Measurements from ENCODE around the gene SIVA1.
"Not testable (repeated sequence)": the region's sequence is repeated elsewhere in the genome, so short reads cannot be mapped to it uniquely, and the experiment has no call there.

Gene SIVA1

GRCh38 chr14:104734991-104735779, 17.8 kb upstream of the SIVA1 start:
- DNase-seq = no peak

GRCh38 chr14:104735830-104736642, 16.9 kb upstream of the SIVA1 start:
- no peak for DNase-seq

- DNase-seq = no peak
Observed at GRCh38 chr14:104738375-104739019, 14.4 kb upstream of the SIVA1 start.

- DNase-seq = no peak
Observed at GRCh38 chr14:104739026-104739425, 13.9 kb upstream of the SIVA1 start.

- DNase-seq = peak; percentile 65
Observed at GRCh38 chr14:104739546-104740516, 13.1 kb upstream of the SIVA1 start.

- DNase-seq = no peak
Observed at GRCh38 chr14:104741108-104741802, 11.7 kb upstream of the SIVA1 start.

GRCh38 chr14:104741803-104742251, 11.1 kb upstream of the SIVA1 start:
- DNase-seq = no peak

GRCh38 chr14:104742586-104743455, 10.1 kb upstream of the SIVA1 start:
- DNase-seq = no peak

GRCh38 chr14:104743461-104744380, 9.2 kb upstream of the SIVA1 start:
- DNase-seq = no peak

- DNase-seq = no peak
Observed at GRCh38 chr14:104744484-104744883, 8.5 kb upstream of the SIVA1 start.

GRCh38 chr14:104745431-104745830, 7.5 kb upstream of the SIVA1 start:
- DNase-seq = no peak

GRCh38 chr14:104746071-104746545, 6.8 kb upstream of the SIVA1 start:
- no peak for DNase-seq

GRCh38 chr14:104746934-104747481, 5.9 kb upstream of the SIVA1 start:
- no peak for DNase-seq

- DNase-seq = no peak
Observed at GRCh38 chr14:104747876-104748275, 5.1 kb upstream of the SIVA1 start.

- peak; percentile 27 for DNase-seq
Observed at GRCh38 chr14:104749111-104749649, 3.8 kb upstream of the SIVA1 start.

- DNase-seq = no peak
Observed at GRCh38 chr14:104750056-104750752, 2.7 kb upstream of the SIVA1 start.

GRCh38 chr14:104750753-104751057, 2.2 kb upstream of the SIVA1 start:
- not testable (repeated sequence) for DNase-seq
